Stomach (tissue), 9 donors: ENCODE measurements around the gene WBP2. TPM values are rescaled to one million over a fixed set of nuclear protein-coding genes. Genes with fewer than 3 reads are reported as not detected.

Experiments
- DNase-seq, 2 donors: peaks; one replicate each; pipeline versions ENCODE4 v3.0.0 to v3.0.0-alpha.2; 2013 to 2019
- H3K27ac ChIP-seq, 5 donors: fragments of 200-600 bp in 4 of 5; sonication (generic) in 4 of 5; one replicate each; pipeline ENCODE4 v1.5.1; 2013 to 2019; ENCODE audit warnings: mild to moderate bottlenecking in 1 of 5, moderate library complexity in 1 of 5
- H3K27me3 ChIP-seq, 3 donors: fragments of 200-600 bp; sonication (generic); one replicate each; pipeline ENCODE4 v1.5.1; 2017 to 2019; ENCODE audit warnings: mixed run types in 1 of 3
- H3K36me3 ChIP-seq, 4 donors: fragments of 200-600 bp; sonication (generic); 1 replicate in 3 of 4; 2 replicates in 1 of 4; pipeline ENCODE4 v1.5.1; 2016 to 2019
- H3K4me1 ChIP-seq, 4 donors: fragments of 200-600 bp; sonication (generic); one replicate each; pipeline ENCODE4 v1.5.1; 2016 to 2019
- H3K4me3 ChIP-seq, 4 donors: fragments of 200-600 bp; sonication (generic) in 3 of 4; one replicate each; pipeline ENCODE4 v1.5.1; 2016 to 2019; ENCODE audit warnings: mild to moderate bottlenecking in 1 of 4
- H3K9me3 ChIP-seq, 4 donors: fragments of 200-600 bp; sonication (generic); one replicate each; pipeline ENCODE4 v1.5.1; 2016 to 2019
- EP300 ChIP-seq: sonication (generic); formaldehyde crosslinking; IDR thresholded peaks from one replicate; pipeline ENCODE4 v1.6.1; 2017; ENCODE audit warnings: antibody characterized with exemption
- POLR2A ChIP-seq, 4 donors: fragments of 450-650 bp; IDR thresholded peaks; one replicate each; pipeline ENCODE4 v1.6.1; 2016; ENCODE audit warnings: antibody characterized with exemption in 4 of 4, control low read depth in 2 of 4, mild to moderate bottlenecking in 1 of 4, moderate library complexity in 1 of 4
- POLR2AphosphoS5 ChIP-seq, 3 donors: sonication (generic); formaldehyde crosslinking; IDR thresholded peaks; one replicate each; pipeline ENCODE4 v1.6.1; 2016; ENCODE audit warnings: antibody characterized with exemption in 3 of 3
- WGBS, 5 donors: extraction: QIAGEN DNeasy Blood & Tissue Kit in 3 of 5; methylation state at CpG; one replicate each; pipeline versions ENCODE4 v1.1.5 to v1.1.7; 2013 to 2018; 5-methylcytosine and 5-hydroxymethylcytosine counted together
- intact Hi-C: fragments of 100-400 bp; cut with DNase I; formaldehyde crosslinking; loops from one replicate; pipeline ENCODE4 v1.15.1; 2023; ENCODE audit warnings: low total_unique reads
- polyA plus RNA-seq, 3 donors: library from polyadenylated mRNA; stranded (reverse); fragments of 200-250 nt; gene quantifications; one replicate each; pipeline ENCODE4 v1.2.3, GENCODE V29; 2013
- total RNA-seq, 5 donors: library from RNA; depleted of rRNA; stranded (reverse); fragments of >200 nt; gene quantifications; one replicate each; pipeline versions ENCODE4 v1.1.0 to v1.2.3, GENCODE V29; 2014 to 2016
- TF ChIP-seq, protein P1 (sequence below), 7 experiments: fragments of 450-650 bp in 4 of 7; fragments of 200-600 bp in 3 of 7; sonication (generic) in 3 of 7; IDR thresholded peaks; one replicate each; pipeline ENCODE4 v1.5.1; 2016 to 2019; ENCODE audit warnings: antibody characterized with exemption in 7 of 7, control low read depth in 2 of 7, mild to moderate bottlenecking in 1 of 7
- donor health status: healthy with polysubstance abuse.
- donor health status: Bipolar disorder and iron deficiency.
- donor health status: healthy.

Gene WBP2
- total and polyA plus RNA-seq, 8 donors: 28.6 to 122 (median 72.5) TPM

DNA sequence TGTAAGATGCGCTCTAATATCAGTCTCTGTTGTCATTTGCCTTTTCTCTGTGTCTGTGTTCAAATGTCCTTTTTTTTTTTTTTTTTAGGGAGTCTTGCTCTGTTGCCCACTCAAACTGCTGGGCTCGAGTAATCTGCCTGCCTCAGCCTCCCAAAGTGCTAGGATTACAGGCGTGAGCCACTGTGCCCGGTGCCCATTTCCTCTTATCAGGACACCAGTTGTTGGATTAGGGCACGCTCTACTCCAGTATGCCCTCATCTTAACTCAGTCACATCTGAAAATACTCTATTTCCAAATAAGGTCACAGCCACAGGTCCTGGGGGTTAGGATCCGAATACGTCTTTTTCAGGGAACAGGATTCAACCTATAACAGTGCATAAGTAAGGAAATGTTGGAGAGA lies 25.1 kb upstream of the WBP2 start:
- Histone ChIP-seq H3K27ac (no peak overlapping the region), H3K4me3 (no peak overlapping the region), H3K4me1 (peaks cover 19 to 43% (median 36%) of the 10 kb centered on the region in 4 donors), H3K36me3 (peaks cover 0 to 6% (median 2%) of the 10 kb centered on the region in 4 donors), H3K9me3 (no peaks in the 10 kb centered on the region), H3K27me3 (peaks cover 0 to 14% (median 0%) of the 10 kb centered on the region in 3 donors)
- no peak for TF ChIP-seq POLR2A (IDR thresholded peaks at IDR 0.05)
- TF ChIP-seq, protein P1, sequence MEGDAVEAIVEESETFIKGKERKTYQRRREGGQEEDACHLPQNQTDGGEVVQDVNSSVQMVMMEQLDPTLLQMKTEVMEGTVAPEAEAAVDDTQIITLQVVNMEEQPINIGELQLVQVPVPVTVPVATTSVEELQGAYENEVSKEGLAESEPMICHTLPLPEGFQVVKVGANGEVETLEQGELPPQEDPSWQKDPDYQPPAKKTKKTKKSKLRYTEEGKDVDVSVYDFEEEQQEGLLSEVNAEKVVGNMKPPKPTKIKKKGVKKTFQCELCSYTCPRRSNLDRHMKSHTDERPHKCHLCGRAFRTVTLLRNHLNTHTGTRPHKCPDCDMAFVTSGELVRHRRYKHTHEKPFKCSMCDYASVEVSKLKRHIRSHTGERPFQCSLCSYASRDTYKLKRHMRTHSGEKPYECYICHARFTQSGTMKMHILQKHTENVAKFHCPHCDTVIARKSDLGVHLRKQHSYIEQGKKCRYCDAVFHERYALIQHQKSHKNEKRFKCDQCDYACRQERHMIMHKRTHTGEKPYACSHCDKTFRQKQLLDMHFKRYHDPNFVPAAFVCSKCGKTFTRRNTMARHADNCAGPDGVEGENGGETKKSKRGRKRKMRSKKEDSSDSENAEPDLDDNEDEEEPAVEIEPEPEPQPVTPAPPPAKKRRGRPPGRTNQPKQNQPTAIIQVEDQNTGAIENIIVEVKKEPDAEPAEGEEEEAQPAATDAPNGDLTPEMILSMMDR (IDR thresholded peaks at IDR 0.05): no peak
- TF ChIP-seq POLR2AphosphoS5 (IDR thresholded peaks at IDR 0.05): no peak
- TF ChIP-seq EP300: no peak
- 70 to 84% (median 82%) methylated on average over 7 of the region's 7 CpGs for WGBS, 5 donors
- DNase-seq: no peak
- intact Hi-C loops: no loop called here

DNA sequence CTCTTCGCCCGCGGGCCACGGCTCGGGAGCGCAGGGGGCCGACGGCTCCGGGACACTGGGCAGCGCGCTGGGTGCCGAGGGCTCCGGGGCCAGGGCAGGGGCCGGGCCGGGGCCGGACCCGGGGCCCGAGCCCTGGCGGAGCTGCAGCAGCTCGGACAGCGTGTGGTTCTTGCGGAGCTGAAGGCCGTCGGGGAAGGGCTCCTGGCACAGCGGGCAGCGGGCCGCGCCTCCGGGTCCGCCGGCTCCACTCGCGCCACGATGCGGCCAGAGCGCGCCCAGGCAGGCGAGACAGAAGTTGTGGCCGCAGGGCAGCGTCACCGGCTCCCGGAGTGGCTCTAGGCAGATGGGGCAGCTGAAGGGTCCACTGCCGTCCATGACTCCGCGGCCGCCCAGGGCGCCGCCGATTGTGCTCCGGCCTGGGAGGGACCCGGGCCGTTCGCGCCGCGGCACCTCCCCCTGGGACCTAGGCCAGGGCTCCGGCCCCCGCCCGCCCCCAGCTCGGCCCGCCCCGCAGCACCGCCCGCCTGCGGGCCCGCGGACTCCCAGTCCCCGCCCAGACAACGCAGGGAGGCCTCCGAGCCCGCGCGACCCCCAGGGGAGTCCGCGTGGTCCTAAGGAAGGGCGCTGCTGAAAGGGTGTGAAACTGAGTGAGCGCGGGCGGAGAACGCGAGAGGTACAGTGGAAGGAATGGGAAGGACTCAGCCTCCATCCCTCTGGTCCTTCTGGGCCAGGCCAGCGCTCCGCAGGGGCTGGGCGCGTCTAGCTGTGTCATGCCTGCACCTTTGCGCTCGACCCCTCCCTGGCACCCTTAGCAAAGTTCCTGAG lies 23.3 kb upstream of the WBP2 start, which contains the start of gene TRIM47:
TRIM47 (minus strand) TSS at position 408 of the 825 bp plus-strand sequence; CDS start at position 375, 33 bp downstream.
- Histone ChIP-seq H3K36me3 (peaks cover 8 to 23% (median 18%) of the 10 kb centered on the region in 4 donors), H3K4me1 (peaks cover 34 to 60% (median 54%) of the 10 kb centered on the region in 4 donors), H3K9me3 (no peaks in the 10 kb centered on the region), H3K27ac (peak within 1 kb of the TSS; percentile 91 to 96 (median 93)), H3K27me3 (peaks cover 0 to 14% (median 0%) of the 10 kb centered on the region in 3 donors), H3K4me3 (peak within 1 kb of the TSS; percentile 59 to 71 (median 70))
- DNase-seq: peak; percentile 68 to 91
- 0 to 5% (median 1%) methylated on average over 9 to 87 of the region's 87 CpGs for WGBS, 5 donors
- intact Hi-C loops: no loop called here
- TF ChIP-seq POLR2A (IDR thresholded peaks at IDR 0.05): no peak
- peak; percentile 37 to 87 (median 80) for TF ChIP-seq POLR2AphosphoS5 (IDR thresholded peaks at IDR 0.05)
- TF ChIP-seq EP300: no peak
- TF ChIP-seq, protein P1 (IDR thresholded peaks at IDR 0.05): no peak

DNA sequence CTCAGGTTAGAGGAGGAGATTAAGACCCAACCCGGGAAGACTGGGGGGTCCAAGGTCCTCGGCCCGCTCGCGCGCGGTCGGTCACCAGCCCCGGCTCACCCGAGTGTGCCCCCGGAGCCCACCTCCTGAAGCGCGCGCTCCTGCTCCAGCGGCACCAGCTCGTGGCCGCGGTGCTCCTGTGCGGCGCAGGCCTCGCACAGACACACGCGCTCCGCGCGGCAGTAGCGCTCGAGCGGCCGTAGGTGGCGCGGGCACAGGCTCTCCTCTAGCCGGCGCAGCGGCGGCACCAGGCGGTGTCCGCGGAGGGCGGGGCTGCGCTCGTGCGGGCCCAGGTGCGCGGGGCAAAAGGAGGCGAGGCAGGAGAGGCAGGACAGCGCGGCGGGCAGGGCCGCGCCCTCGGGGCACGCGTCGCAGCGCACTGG lies 22.6 kb upstream of the WBP2 start:
- Histone ChIP-seq H3K27ac (peak overlapping the region; percentile 91 to 96 (median 93)), H3K4me3 (peak overlapping the region; percentile 59 to 71 (median 70)), H3K27me3 (peaks cover 0 to 14% (median 0%) of the 10 kb centered on the region in 3 donors), H3K4me1 (peaks cover 40 to 67% (median 60%) of the 10 kb centered on the region in 4 donors), H3K36me3 (peaks cover 8 to 23% (median 18%) of the 10 kb centered on the region in 4 donors), H3K9me3 (no peaks in the 10 kb centered on the region)
- 0 to 1% (median 0%) methylated on average over 11 to 56 of the region's 56 CpGs for WGBS, 5 donors
- intact Hi-C loops: no loop called here
- TF ChIP-seq POLR2A (IDR thresholded peaks at IDR 0.05): no peak
- TF ChIP-seq EP300: no peak
- TF ChIP-seq, protein P1 (IDR thresholded peaks at IDR 0.05): peak in 4 of 7 experiments; percentile 32 to 63 (median 54)
- peak in 2 of 3 donors; percentile 52 to 79 for TF ChIP-seq POLR2AphosphoS5 (IDR thresholded peaks at IDR 0.05)
- DNase-seq: peak; percentile 86 to 94

DNA sequence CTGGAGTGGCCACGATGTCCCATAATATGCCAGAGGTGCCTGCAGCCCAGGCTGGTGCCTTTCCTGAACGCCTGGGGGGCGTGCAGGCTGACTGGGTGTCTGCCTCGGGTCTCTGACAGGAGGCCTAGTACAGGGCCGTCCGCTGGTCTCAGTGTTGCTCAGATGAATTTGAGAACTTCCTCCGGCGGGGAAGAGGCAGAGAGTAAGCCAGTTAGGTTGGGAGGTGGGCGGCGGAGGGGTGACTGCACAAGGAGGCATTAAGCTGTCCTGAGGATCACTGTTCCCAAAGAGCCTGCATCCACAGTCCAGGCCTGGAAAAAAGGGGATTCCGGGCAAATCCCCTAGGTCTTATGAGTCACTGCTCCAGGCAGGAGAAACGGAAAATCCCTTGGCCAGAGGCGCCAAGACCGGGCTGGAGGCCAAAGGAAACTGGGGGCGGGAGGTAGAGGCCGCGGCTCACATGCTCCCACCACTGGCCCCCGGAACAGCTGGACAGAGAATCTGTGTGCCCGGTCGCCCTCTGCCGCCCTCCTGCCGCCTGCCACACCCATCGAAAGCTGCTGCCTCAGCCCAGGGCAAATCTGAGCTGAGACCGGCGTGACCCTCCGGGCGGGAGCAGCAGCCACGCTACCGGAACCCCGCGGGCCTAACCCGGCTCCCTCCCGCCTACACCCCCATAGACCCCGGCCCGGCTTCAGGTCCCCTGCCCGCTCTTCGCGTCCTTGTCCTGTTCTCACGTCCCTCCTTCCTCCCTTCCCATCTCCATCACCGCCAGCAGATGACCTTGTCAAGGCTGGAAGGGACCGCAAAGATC lies 22.0 kb upstream of the WBP2 start:
- peak overlapping the region; percentile 59 to 71 (median 70) for H3K4me3 ChIP-seq
- 5 to 7% (median 6%) methylated on average over 35 to 41 of the region's 41 CpGs for WGBS, 5 donors
- TF ChIP-seq EP300: no peak
- TF ChIP-seq POLR2A (IDR thresholded peaks at IDR 0.05): no peak
- TF ChIP-seq, protein P1 (IDR thresholded peaks at IDR 0.05): peak in 1 of 7 experiments; percentile 26
- peak; percentile 67 to 88 (median 72) for TF ChIP-seq POLR2AphosphoS5 (IDR thresholded peaks at IDR 0.05)
- peak; percentile 88 to 95 for DNase-seq
- H3K27ac ChIP-seq: peak overlapping the region; percentile 91 to 96 (median 93)
- H3K9me3 ChIP-seq: no peaks in the 10 kb centered on the region
- peaks cover 8 to 23% (median 18%) of the 10 kb centered on the region in 4 donors for H3K36me3 ChIP-seq
- intact Hi-C loops: no loop called here
- peaks cover 46 to 73% (median 66%) of the 10 kb centered on the region in 4 donors for H3K4me1 ChIP-seq
- H3K27me3 ChIP-seq: peaks cover 0 to 14% (median 0%) of the 10 kb centered on the region in 3 donors
